GM18873 (cell line): ENCODE measurements around the gene LETM1.

ENCODE experiments used
- ATAC-seq: cut with Tn5 transposase; IDR thresholded peaks from one replicate; pipeline ENCODE4 v1.9.1; 2021; ENCODE audit warnings: mild to moderate bottlenecking, moderate library complexity, moderate number of reproducible peaks; ENCODE audit not compliant: unreplicated experiment, low FRiP score

The LETM1 gene

DNA sequence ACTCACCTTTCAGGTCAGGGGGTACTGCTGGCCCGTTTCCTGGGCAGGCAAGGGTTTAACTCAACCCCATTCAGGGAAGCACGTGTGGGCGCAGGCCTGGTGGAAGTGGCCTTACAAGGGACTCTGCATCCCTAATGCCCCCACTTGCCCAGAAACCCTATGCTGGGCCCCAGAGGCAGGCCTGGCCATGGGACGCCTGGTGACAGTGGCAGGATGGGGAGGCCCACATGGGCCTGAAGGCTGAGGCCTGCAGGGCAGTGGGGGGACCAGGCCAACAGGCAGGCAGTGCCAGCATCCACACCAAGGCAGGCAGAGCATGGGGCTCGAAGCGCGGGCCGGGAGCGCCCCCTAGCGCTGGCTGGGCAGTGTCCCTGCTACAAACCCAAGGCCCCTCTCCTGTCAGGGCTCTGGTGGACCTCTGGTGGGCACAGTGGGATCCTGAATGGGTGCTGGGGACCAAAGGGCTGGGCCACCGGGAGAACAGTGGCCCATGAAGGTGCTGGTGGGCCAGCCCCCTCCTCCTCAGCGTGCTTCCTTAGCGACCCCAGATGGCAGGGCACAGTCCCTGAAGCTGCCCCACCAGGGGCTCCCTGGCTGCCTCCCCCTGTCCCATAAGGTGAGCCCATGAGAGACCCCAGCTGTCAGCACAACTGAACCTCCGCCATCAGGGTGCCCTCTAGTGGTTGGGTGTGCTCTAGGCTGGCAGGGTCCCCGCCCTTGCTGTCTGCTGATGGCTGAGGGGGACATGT, 46.0 kb downstream of the LETM1 start:
- ATAC-seq, result no peak

DNA sequence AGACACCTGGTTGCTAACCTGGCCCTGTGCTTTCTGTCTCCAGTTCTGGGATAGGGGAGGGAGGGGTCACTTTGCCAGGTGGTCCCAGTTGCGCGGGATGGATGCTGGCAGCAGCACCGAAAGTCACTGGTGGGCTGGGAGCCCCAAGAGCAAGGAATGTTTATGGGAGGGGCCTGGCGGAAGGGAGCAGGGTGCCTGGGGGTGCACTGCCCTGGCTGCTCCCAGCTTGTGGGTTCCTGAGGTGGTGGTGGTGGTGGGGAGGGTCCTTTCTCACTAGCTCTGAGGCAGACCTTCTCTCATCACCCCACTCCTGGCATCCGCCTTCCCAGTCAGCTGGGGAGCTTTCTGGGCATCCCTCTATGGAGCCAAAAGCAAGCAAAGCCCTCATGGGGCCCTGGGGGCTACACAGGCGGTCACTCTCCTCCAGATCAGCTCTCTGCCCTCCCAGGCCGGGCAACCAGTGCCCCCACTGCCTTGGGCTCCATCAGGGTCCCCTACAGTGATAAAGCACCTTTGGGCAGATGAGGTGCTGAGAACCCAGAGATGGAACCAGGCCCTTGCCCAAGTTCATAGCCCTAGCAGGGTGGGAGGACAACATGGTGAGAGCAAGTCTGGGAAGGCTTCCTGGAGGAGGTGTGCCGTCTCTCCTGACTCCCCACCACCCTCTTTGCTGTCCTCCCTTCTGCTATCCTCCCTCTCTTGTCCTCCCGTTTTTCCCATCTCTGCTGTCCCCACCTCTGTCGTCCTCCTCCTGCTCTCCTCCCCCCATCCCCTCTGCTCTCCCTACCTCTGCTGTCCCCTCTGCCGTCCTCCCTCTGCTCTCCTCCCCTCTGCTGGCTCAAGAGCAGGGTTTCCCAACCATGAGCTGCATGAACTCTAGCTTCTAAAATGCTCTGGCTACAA, 46.9 kb downstream of the LETM1 start:
- ATAC-seq, result no peak

DNA sequence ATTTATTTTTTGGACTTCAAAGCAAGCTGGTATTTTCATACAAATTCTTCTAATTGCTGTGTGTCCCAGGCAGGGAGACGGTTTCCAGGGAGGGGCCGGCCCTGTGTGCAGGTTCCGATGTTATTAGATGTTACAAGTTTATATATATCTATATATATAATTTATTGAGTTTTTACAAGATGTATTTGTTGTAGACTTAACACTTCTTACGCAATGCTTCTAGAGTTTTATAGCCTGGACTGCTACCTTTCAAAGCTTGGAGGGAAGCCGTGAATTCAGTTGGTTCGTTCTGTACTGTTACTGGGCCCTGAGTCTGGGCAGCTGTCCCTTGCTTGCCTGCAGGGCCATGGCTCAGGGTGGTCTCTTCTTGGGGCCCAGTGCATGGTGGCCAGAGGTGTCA, 47.6 kb downstream of the LETM1 start:
- no peak for ATAC-seq

DNA sequence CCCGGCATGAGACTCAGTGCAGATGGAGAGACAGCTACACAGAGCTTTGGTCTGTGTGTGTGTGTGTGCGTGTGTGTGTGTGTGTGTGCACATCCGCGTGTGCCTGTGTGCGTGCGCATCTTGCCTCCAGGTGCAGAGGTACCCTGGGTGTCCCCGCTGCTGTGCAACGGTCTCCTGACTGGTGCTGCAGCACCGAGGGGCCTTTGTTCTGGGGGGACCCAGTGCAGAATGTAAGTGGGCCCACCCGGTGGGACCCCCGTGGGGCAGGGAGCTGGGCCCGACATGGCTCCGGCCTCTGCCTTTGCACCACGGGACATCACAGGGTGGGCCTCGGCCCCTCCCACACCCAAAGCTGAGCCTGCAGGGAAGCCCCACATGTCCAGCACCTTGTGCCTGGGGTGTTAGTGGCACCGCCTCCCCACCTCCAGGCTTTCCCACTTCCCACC, 48.6 kb downstream of the LETM1 start:
- ATAC-seq, result no peak

DNA sequence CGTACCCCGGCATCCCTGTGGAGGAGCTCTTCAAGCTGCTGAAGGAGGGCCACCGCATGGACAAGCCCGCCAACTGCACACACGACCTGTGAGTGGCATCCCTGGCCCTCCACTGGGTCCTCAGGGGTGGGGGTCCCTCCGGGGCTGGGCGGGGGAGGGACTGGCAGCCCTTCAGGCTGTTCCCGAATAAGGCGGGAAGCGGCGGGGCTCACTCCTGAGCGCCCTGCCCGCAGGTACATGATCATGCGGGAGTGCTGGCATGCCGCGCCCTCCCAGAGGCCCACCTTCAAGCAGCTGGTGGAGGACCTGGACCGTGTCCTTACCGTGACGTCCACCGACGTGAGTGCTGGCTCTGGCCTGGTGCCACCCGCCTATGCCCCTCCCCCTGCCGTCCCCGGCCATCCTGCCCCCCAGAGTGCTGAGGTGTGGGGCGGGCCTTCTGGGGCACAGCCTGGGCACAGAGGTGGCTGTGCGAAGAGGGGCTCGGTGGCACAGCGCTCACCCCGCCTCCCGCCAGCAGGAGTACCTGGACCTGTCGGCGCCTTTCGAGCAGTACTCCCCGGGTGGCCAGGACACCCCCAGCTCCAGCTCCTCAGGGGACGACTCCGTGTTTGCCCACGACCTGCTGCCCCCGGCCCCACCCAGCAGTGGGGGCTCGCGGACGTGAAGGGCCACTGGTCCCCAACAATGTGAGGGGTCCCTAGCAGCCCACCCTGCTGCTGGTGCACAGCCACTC, 49.2 kb downstream of the LETM1 start:
- ATAC-seq, result no peak

DNA sequence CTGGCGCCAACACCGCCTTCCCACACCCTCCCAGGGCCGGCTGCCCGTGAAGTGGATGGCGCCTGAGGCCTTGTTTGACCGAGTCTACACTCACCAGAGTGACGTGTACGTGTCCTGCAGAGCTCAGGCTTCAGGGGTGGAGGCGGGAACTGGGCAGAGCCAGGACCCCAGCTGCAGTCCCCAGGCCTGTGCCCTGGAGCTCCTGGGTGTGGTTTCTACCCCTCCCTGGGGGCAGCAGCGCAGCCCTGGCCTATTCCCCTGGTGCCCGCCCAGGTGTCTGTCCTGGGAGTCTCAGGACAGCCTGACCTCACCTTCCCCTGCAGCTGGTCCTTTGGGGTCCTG, 49.8 kb downstream of the LETM1 start:
- no peak for ATAC-seq

DNA sequence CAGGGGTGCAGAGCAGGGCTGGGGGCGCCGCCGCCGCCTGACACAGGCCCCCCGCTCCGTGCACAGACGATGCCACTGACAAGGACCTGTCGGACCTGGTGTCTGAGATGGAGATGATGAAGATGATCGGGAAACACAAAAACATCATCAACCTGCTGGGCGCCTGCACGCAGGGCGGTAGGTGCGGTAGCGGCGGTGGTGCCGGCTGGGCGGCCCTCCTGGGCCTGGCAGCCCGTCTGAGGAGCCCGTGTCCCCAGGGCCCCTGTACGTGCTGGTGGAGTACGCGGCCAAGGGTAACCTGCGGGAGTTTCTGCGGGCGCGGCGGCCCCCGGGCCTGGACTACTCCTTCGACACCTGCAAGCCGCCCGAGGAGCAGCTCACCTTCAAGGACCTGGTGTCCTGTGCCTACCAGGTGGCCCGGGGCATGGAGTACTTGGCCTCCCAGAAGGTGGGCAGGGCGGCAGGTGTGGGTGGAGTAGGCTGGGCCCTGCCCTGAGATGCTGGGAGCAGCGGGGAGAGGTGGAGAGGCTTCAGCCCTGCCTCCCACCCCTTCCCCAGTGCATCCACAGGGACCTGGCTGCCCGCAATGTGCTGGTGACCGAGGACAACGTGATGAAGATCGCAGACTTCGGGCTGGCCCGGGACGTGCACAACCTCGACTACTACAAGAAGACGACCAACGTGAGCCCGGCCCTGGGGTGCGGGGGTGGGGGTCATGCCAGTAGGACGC, 50.3 kb downstream of the LETM1 start:
- ATAC-seq, result no peak

DNA sequence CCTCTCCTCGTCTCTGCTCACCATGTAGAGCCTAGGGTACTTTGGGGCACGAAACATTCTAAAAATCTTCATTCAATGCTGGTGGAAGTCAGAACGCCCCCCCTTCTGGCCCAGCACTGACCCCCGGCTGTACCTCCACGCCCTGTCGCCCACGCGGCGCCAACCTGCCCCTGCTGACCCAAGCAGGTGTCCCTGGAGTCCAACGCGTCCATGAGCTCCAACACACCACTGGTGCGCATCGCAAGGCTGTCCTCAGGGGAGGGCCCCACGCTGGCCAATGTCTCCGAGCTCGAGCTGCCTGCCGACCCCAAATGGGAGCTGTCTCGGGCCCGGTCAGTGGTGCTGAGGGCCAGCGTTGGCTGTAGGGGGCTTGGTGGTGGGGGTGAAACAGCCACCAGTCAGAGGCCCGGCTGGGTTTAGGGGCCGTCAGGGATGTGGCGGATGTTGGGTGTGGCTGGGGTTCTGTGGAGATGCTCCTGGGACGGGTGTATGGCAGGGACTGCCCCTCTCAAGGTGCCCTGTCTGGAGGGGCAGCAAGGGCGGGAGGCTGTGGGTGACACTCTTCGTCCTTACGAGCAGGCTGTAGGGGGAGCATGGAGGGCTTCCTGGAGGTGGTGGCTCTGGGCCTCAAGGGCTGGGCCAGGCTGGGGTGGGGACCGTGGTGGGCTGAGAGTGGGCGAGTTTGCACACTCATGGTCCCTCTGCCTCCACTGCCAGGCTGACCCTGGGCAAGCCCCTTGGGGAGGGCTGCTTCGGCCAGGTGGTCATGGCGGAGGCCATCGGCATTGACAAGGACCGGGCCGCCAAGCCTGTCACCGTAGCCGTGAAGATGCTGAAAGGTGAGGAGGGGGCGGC, 51.1 kb downstream of the LETM1 start:
- ATAC-seq, result no peak

DNA sequence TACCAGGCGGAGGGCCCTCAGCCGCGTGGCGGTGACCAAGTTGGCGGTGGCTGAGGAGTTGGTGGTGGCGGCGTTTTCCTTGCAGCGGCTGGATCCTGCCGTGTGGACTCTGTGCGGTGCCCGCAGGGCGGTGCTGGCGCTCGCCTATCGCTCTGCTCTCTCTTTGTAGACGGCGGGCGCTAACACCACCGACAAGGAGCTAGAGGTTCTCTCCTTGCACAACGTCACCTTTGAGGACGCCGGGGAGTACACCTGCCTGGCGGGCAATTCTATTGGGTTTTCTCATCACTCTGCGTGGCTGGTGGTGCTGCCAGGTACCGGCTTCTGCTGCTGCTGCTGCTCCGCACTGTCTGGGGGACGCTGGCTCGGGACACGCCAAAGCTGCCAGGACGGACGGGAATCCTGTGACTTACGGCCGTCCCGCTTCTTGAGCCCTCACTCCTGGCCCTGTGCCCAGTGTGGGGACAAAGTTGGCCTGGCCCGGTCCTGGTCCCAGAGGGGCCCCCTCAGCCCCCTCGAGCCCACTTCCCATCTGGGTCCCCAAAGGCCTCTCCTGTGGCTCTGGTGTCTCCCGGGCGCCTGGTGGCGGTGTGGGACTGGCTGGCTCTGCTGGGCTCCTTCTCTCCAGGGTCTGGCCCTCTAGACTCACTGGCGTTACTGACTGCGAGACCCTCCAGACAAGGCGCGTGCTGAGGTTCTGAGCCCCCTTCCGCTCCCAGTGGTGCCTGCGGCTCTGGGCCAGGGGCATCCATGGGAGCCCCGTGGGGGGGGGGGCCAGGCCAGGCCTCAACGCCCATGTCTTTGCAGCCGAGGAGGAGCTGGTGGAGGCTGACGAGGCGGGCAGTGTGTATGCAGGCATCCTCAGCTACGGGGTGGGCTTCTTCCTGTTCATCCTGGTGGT, 52.2 kb downstream of the LETM1 start:
- ATAC-seq, result no peak

DNA sequence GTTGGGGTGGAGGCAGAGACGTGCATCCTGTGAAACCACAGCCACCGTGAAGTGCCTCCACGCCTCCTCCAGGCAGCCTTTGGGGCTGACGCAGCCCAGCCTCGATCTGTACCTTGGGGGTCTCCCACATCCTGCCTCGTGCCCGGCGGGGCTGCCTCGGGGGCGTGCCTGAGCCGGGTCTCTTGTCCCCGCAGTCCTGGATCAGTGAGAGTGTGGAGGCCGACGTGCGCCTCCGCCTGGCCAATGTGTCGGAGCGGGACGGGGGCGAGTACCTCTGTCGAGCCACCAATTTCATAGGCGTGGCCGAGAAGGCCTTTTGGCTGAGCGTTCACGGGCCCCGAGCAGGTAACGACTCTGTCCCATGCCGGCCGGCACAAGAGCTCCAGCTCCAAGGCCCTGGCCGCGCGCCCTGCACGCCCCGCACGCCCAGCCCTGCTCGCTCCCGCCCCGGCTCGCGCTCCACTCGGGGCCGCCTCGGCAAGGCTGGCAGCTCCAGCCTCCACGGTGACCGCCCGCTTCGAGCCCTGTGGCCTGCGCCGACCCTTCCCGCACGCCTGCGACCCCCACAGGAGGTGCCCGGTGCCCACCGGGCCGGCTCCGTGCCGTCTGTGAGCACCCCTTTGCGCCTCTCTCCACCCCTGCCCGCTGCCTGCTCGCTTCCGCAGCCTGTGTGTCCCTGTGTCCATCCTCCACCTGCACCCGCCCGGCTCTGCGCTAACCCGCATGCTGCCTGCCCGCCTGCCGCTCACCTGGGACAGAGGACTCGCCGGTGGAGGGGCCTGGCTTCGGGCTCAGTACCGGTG, 53.0 kb downstream of the LETM1 start:
- ATAC-seq, result no peak

DNA sequence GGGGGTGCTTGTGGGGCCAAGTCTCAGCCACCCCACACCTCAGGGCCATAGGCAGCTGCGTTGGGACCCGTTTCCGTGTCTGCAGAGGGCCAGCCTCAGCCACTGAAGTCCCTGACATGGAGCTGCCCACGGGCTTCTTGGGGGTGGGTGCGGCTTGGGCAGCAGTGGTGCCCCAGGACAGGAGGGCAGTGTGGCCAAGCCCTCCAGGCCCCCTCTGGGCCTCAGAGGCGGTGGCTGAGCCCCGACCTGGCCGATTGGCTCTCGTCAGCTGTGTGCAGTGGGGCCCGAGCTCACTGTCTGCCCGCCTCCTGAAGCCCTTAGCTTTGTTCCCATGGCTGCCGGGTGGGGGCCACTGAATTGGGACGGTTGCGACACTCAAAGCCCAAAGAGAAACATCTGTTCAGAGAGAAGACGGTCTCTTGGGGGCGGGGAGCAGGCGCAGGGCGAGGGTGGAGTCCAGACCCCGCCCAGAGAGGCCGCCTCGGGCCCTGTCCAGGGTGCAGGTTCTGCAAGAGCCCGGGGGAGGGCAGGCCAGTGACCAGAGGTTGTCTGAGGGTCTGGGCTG, 53.7 kb downstream of the LETM1 start:
- ATAC-seq, result no peak

DNA sequence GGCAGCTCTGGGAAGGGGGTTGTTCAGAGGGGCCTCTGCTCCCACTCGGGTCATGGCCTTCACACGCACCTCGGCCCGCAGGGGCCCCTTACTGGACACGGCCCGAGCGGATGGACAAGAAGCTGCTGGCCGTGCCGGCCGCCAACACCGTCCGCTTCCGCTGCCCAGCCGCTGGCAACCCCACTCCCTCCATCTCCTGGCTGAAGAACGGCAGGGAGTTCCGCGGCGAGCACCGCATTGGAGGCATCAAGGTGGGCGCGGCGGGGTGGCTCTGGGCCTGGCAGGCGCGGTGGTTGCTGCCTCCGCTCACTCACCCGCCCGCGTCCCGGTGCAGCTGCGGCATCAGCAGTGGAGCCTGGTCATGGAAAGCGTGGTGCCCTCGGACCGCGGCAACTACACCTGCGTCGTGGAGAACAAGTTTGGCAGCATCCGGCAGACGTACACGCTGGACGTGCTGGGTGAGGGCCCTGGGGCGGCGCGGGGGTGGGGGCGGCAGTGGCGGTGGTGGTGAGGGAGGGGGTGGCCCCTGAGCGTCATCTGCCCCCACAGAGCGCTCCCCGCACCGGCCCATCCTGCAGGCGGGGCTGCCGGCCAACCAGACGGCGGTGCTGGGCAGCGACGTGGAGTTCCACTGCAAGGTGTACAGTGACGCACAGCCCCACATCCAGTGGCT, 54.5 kb downstream of the LETM1 start:
- ATAC-seq, result no peak

DNA sequence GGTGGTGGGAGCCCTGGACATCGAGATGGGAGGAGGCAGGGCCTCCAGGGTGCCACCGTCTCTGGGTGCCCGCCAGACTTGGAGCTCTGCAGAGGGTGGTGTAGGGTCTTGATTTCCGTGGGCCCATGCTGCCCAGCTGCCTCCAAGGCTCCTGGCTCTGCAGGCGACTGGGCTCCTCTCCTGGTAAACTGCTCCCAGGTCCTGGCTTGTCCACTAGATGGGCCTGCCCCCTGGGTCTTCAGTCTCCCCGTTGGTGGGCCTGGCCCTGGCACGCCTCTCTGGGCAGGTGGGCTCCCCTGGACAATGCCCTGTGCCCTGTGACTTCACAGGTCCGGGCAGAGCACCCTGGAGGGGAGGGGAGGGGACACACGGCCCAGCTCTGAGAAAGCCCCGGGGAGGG, 55.2 kb downstream of the LETM1 start:
- ATAC-seq, result no peak

DNA sequence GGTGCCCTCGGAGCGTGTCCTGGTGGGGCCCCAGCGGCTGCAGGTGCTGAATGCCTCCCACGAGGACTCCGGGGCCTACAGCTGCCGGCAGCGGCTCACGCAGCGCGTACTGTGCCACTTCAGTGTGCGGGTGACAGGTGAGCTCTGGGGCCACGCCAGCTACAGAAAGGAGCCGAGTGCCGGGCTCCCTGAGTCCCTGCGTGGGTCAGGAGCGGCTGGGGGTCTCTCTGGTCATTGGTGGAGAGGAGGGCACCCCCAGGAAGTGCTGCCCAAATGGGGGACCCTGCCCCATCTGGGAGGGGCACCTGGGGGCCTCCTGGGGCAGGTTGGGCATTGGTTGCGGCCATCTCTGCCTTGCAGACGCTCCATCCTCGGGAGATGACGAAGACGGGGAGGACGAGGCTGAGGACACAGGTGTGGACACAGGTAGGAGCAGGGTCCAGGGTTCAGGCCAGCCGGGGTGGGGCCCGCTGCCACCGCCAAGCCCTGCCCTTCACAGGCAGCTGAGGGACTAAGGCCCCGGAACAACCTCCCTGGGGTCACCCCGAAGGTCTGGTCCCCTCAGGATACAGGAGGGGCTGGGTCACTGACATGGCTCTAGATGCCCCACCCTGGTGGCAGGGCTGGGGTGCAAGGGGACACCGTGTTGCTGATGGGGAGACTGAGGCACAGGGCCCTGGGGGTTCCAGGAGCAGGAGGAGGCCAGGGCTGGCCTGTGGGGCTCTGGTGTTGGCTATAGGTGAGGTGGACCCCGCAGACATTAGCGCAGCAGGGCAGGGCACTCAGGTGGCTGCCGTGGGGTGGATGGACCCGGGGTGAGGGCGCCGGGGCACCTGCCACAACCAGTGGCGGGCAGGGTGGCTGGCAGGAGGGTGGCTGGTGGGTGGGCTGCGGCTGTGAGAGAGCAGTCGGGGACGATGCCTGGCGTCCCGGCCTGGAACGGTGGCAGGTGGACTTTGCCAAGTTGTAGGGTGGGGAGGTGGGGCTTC, 56.3 kb downstream of the LETM1 start:
- no peak for ATAC-seq

DNA sequence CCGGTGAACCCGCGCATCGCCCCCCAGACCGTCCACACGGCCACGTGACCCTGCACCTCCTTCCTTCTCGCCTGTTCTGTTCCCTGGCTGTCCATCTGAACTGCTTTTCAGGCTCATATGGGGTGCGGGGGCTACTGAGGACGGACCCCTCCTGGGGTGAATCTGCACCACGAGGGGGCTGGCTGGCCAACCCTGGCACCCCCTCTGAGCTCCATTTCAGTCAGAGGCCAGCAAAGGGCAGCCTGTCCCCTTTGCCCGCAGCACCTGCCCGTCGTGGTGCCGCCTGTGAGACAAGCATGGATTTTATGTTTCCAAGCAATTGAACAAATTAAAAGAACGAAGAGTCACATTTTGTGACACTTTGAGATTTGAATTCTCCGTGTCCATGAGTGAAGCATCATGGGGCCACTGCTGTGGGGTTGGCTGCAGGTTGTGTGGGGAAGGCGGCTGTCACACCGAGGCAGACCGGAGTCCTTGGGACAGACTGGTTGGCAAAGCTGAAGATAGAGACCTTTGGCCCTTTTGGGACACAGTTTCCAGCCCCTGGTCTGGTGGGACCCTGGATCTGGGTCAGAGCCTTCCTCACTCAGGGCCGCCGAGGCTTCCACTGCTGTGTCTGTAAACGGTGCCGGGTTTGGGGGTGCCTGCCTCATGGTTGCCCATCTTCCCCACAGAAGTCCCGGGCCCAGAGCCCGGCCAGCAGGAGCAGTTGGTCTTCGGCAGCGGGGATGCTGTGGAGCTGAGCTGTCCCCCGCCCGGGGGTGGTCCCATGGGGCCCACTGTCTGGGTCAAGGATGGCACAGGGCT, 57.2 kb downstream of the LETM1 start:
- ATAC-seq, result no peak
